Measurements from ENCODE around the gene NIT1. TPM values are rescaled to one million over a fixed set of nuclear protein-coding genes. Genes with fewer than 3 reads are reported as not detected.

NIT1 gene
- total RNA-seq, 1 experiment from 2014 or later: 52.9 TPM

DNA sequence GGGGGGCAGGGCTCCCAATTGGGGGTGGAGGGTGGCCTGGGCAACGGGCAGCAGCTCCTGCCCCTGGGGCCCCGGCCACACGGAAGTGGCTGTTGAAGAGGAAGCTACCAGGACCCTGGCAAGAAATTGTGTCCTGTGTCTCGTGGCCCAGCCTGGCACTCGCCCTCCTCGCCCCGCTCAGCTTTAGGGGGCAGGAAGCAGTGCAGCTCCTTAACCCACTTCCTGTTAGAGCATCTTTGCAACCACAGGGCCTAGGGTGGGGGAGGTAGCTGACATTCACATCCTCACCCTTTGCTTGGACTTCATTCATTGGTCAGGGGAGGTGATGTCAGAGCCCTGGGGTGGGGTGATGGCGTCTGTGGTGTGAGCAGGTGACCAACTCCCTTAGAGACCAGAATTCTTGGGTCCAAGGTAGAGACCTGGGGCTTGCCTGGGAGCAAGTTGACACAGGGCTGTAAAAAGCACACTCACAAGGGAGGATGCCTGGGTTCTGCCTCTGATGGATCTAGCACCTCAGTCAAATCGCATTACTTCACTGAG, 48.1 kb upstream of the NIT1 start, which contains the start of gene ARHGAP30:
ARHGAP30 (minus strand) TSS at position 161 of the 540 bp plus-strand sequence. CDS start 267 bp downstream, outside the sequence.
- no peak within 1 kb of the TSS for H3K27ac Mint-ChIP-seq (ENCODE audit: unreplicated experiment)
- no peaks in the 10 kb centered on the region for H3K4me1 Mint-ChIP-seq (ENCODE audit: low read depth, unreplicated experiment)
- peaks cover 24% of the 10 kb centered on the region for H3K36me3 Mint-ChIP-seq (ENCODE audit: insufficient read depth, unreplicated experiment)
- H3K27me3 Mint-ChIP-seq (ENCODE audit: unreplicated experiment): no peaks in the 10 kb centered on the region
- no peak for DNase-seq
- TF ChIP-seq, protein P1, sequence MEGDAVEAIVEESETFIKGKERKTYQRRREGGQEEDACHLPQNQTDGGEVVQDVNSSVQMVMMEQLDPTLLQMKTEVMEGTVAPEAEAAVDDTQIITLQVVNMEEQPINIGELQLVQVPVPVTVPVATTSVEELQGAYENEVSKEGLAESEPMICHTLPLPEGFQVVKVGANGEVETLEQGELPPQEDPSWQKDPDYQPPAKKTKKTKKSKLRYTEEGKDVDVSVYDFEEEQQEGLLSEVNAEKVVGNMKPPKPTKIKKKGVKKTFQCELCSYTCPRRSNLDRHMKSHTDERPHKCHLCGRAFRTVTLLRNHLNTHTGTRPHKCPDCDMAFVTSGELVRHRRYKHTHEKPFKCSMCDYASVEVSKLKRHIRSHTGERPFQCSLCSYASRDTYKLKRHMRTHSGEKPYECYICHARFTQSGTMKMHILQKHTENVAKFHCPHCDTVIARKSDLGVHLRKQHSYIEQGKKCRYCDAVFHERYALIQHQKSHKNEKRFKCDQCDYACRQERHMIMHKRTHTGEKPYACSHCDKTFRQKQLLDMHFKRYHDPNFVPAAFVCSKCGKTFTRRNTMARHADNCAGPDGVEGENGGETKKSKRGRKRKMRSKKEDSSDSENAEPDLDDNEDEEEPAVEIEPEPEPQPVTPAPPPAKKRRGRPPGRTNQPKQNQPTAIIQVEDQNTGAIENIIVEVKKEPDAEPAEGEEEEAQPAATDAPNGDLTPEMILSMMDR (IDR thresholded peaks at IDR 0.05; ENCODE audit: unreplicated experiment): no peak
- BruUV-seq (replicated peaks): no TSS peak
- intact Hi-C loops (cut with micrococcal nuclease; ENCODE audit: unreplicated experiment): no loop called here
- H3K9me3 Mint-ChIP-seq (ENCODE audit: low read depth, unreplicated experiment): no peaks in the 10 kb centered on the region
- CTCF ChIA-PET: interaction anchor here (5.0 kb wide), 1 partner anchor 28 kb away, joined by 56 read pairs; the partner anchor contains the start of gene KLHDC9
- no peak within 1 kb of the TSS for H3K4me3 Mint-ChIP-seq (ENCODE audit: low read depth, unreplicated experiment)

DNA sequence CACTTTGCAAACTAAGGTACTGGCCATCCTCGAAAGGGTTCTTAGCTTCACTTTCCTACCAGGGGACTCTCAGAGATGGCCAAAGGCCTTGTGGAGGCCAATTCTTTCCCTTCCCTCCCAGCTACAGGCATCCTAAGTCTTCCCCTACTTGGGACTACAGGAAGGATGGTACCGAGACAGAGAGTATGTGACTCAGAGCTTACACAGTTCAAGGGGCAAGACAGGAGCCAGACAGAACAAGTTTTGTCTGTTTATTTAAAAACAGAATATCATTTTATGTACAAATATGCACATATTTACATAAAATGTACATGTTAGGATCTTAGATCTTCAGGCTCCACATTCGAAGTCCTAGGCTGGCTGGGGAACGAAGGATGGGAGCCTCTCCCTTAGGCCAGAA, 47.1 kb upstream of the NIT1 start:
- DNase-seq: no peak
- no peaks in the 10 kb centered on the region for H3K4me1 Mint-ChIP-seq (ENCODE audit: low read depth, unreplicated experiment)
- H3K4me3 Mint-ChIP-seq (ENCODE audit: low read depth, unreplicated experiment): no peak overlapping the region
- CTCF ChIA-PET: interaction anchor here (0.7 to 5.0 kb wide), 2 partner anchors 27 to 61 kb away, joined by 5 to 56 read pairs; partner anchors contain the start of genes DEDD and KLHDC9
- intact Hi-C loops (cut with micrococcal nuclease; ENCODE audit: unreplicated experiment): loop anchor here (1.0 kb wide), 1 partner anchor 28 kb away; the partner anchor contains the start of gene KLHDC9
- H3K27ac Mint-ChIP-seq (ENCODE audit: unreplicated experiment): no peak overlapping the region
- no peaks in the 10 kb centered on the region for H3K9me3 Mint-ChIP-seq (ENCODE audit: low read depth, unreplicated experiment)
- TF ChIP-seq, protein P1 (IDR thresholded peaks at IDR 0.05; ENCODE audit: unreplicated experiment): no peak
- H3K27me3 Mint-ChIP-seq (ENCODE audit: unreplicated experiment): no peaks in the 10 kb centered on the region
- no TSS peak for BruUV-seq (replicated peaks)
- H3K36me3 Mint-ChIP-seq (ENCODE audit: insufficient read depth, unreplicated experiment): peaks cover 31% of the 10 kb centered on the region

DNA sequence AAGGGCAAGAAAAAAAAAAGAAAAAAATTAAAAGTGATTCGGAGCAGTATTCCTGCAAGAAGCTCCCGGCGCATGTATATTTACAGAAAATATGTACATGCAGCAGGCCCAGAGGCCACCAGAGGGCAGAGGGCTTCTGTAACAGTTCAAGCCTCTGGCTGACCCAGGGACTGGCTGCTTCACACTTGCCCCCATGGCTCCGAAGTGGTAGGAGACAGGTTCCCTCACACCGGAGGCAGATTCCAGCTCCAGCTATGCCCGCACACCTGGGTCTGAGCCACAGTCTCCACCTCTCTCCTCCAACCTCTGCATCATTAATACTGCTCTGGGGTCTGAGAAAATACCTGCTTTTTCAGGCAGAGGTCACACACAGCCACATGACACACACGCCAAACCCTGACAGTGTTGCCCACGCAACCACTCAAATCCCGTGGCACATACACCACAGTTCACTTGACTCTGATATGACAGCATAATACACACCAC, 46.0 kb upstream of the NIT1 start:
- peak; percentile 71 for DNase-seq
- peak overlapping the region; percentile 38 for H3K27ac Mint-ChIP-seq (ENCODE audit: unreplicated experiment)

DNA sequence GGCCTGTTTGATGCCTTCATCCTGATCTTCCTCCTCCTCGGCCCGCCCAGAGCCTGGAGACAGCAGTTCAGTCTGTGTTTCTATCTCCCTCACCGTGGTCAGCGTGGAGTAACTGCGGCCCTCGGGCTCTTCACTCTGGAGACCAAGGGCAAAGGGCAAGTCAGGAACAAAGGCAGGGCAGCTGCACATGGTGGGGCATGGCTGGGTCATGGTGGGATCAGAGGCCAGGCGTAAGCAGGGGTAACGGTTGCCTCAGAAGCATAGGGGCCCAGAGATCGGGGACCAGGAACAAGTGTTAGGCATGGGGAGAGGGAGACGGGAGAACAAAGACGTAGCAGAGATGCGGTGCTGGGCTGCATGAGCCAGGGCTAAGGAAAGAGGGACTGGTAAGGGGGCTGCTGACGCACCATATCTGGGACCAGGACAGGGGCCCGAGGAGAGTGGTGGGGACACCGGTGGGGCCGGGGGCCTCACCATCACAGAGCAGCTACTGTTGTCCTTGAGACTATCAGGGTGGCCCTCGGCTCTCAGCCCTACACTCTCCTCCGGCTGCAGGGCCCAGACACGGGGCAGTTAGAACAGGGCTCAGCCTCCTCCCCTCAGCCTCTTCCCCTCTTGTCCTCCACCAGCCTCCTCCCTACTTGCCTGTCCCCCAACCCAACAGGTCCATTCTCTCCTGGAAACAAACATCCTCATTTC, 45.0 kb upstream of the NIT1 start:
- Mint-ChIP-seq H3K27ac (ENCODE audit: unreplicated experiment) (no peak overlapping the region), H3K27me3 (ENCODE audit: unreplicated experiment) (no peaks in the 10 kb centered on the region), H3K36me3 (ENCODE audit: insufficient read depth, unreplicated experiment) (peaks cover 44% of the 10 kb centered on the region), H3K4me3 (ENCODE audit: low read depth, unreplicated experiment) (no peak overlapping the region), H3K9me3 (ENCODE audit: low read depth, unreplicated experiment) (no peaks in the 10 kb centered on the region), H3K4me1 (ENCODE audit: low read depth, unreplicated experiment) (no peaks in the 10 kb centered on the region)
- no peak for DNase-seq
- CTCF ChIA-PET: interaction anchor here (1.6 to 5.0 kb wide), 2 partner anchors 16 to 25 kb away, joined by 10 to 56 read pairs; partner anchors contain the start of genes KLHDC9 and NECTIN4
- intact Hi-C loops (cut with micrococcal nuclease; ENCODE audit: unreplicated experiment): no loop called here
- TF ChIP-seq, protein P1 (IDR thresholded peaks at IDR 0.05; ENCODE audit: unreplicated experiment): no peak
- BruUV-seq (replicated peaks): no TSS peak

More for the DNA sequence above, 46.0 kb upstream of the NIT1 start:
- intact Hi-C loops (cut with micrococcal nuclease; ENCODE audit: unreplicated experiment): loop anchor here (1.0 kb wide), 1 partner anchor 26 kb away; the partner anchor contains the start of gene KLHDC9
- Mint-ChIP-seq H3K27me3 (ENCODE audit: unreplicated experiment) (no peaks in the 10 kb centered on the region), H3K9me3 (ENCODE audit: low read depth, unreplicated experiment) (no peaks in the 10 kb centered on the region), H3K4me1 (ENCODE audit: low read depth, unreplicated experiment) (no peaks in the 10 kb centered on the region), H3K36me3 (ENCODE audit: insufficient read depth, unreplicated experiment) (peaks cover 41% of the 10 kb centered on the region), H3K4me3 (ENCODE audit: low read depth, unreplicated experiment) (no peak overlapping the region)
- TF ChIP-seq, protein P1 (IDR thresholded peaks at IDR 0.05; ENCODE audit: unreplicated experiment): peak; percentile 80
- CTCF ChIA-PET: interaction anchor here (0.6 to 5.0 kb wide), 6 partner anchors 17 to 78 kb away, joined by 3 to 56 read pairs (median 5); partner anchors contain the start of genes KLHDC9, NECTIN4 and USF1
- TSS peak; percentile 22 for BruUV-seq (replicated peaks)

Measured in Calu3 (cell line).